Activated CD4-positive, alpha-beta memory T cell treated with anti-CD3 and anti-CD28 coated beads for 36 hours (primary cell): ENCODE data around the gene PLA2G4A. TPM values are rescaled to one million over a fixed set of nuclear protein-coding genes. Genes with fewer than 3 reads are reported as not detected.

Source experiments
- CTCF ChIA-PET: fragments of 350-600 bp; sonication (Branson Sonifier 250); formaldehyde crosslinking; loops from one replicate; lab custom pipeline; 2021; ENCODE audit warnings: antibody characterized with exemption, inconsistent platforms; lab: Charles Lee
- POLR2A ChIA-PET: fragments of 350-600 bp; sonication (Branson Sonifier 250); formaldehyde crosslinking; loops from one replicate; lab custom pipeline; 2021; ENCODE audit warnings: antibody characterized with exemption; lab: Charles Lee
- DNase-seq: peaks from one replicate; pipeline ENCODE4 v3.0.0-alpha.2; 2020
- H3K27ac Mint-ChIP-seq: one replicate; pipeline ENCODE4 v1.8.0; 2021; ENCODE audit warnings: mixed read lengths
- H3K27me3 Mint-ChIP-seq: one replicate; pipeline ENCODE4 v1.8.0; 2021; ENCODE audit warnings: mixed read lengths
- H3K36me3 Mint-ChIP-seq: one replicate; pipeline ENCODE4 v1.8.0; 2021; ENCODE audit warnings: mixed read lengths
- H3K4me1 Mint-ChIP-seq: one replicate; pipeline ENCODE4 v1.8.0; 2021; ENCODE audit warnings: low read depth, mixed read lengths
- H3K4me3 Mint-ChIP-seq: one replicate; pipeline ENCODE4 v1.8.0; 2021; ENCODE audit warnings: mild to moderate bottlenecking, mixed read lengths
- H3K9me3 Mint-ChIP-seq: one replicate; pipeline ENCODE4 v1.8.0; 2021; ENCODE audit warnings: mixed read lengths
- intact Hi-C: fragments of 100-400 bp; cut with micrococcal nuclease; formaldehyde crosslinking; loops from one replicate; pipeline ENCODE4 v1.15.1; 2023
- total RNA-seq, 2 experiments: library from RNA; stranded (reverse); gene quantifications; one replicate each; pipeline ENCODE4 v1.2.3, GENCODE V29; 2021

The PLA2G4A gene
- total RNA-seq, 2 experiments from 2014 or later, result 0.97 to 1.1 TPM

GRCh38 chr1:187032316-187032981 is 203.7 kb downstream of the PLA2G4A start:
- Mint-ChIP-seq H3K9me3 (peaks cover 25% of the 10 kb centered on the region), H3K36me3 (no peaks in the 10 kb centered on the region), H3K27ac (no peak overlapping the region), H3K4me1 (no peaks in the 10 kb centered on the region), H3K4me3 (no peak overlapping the region), H3K27me3 (no peaks in the 10 kb centered on the region)
- intact Hi-C loops, result no loop called here
- ChIA-PET POLR2A (no interaction called here), CTCF (interaction anchor here (0.6 kb wide), 1 partner anchor 76 kb away, joined by 3 read pairs; no protein-coding TSS in a partner anchor)
- no peak for DNase-seq

- H3K27me3 Mint-ChIP-seq, result no peaks in the 10 kb centered on the region
- CTCF ChIA-PET, result interaction anchor here (0.6 kb wide), 1 partner anchor 77 kb away, joined by 3 read pairs; no protein-coding TSS in a partner anchor
These were observed 204.4 kb downstream of the PLA2G4A start for GRCh38 chr1:187032982-187033692.

GRCh38 chr1:187033693-187034390 is 205.1 kb downstream of the PLA2G4A start:
- Mint-ChIP-seq H3K36me3 (no peaks in the 10 kb centered on the region), H3K27ac (no peak overlapping the region), H3K9me3 (peaks cover 13% of the 10 kb centered on the region), H3K27me3 (no peaks in the 10 kb centered on the region), H3K4me1 (no peaks in the 10 kb centered on the region), H3K4me3 (no peak overlapping the region)
- ChIA-PET POLR2A (no interaction called here), CTCF (no interaction called here)
- intact Hi-C loops, result no loop called here
- no peak for DNase-seq

More at GRCh38 chr1:187032982-187033692, 204.4 kb downstream of the PLA2G4A start:
- intact Hi-C loops, result no loop called here
- no peak for DNase-seq
- no peak overlapping the region for H3K27ac Mint-ChIP-seq
- H3K9me3 Mint-ChIP-seq, result peaks cover 19% of the 10 kb centered on the region
- no peaks in the 10 kb centered on the region for H3K36me3 Mint-ChIP-seq
- H3K4me3 Mint-ChIP-seq, result no peak overlapping the region
- H3K4me1 Mint-ChIP-seq, result no peaks in the 10 kb centered on the region
- POLR2A ChIA-PET, result no interaction called here

GRCh38 chr1:187034501-187034900 is 205.8 kb downstream of the PLA2G4A start:
- no peaks in the 10 kb centered on the region for H3K36me3 Mint-ChIP-seq
- H3K27ac Mint-ChIP-seq, result no peak overlapping the region
- H3K4me3 Mint-ChIP-seq, result no peak overlapping the region
- CTCF ChIA-PET, result no interaction called here
- H3K27me3 Mint-ChIP-seq, result no peaks in the 10 kb centered on the region
- no peaks in the 10 kb centered on the region for H3K4me1 Mint-ChIP-seq
- intact Hi-C loops, result no loop called here
- POLR2A ChIA-PET, result no interaction called here
- H3K9me3 Mint-ChIP-seq, result peaks cover 7% of the 10 kb centered on the region
- DNase-seq, result no peak

- ChIA-PET CTCF (no interaction called here), POLR2A (no interaction called here)
- DNase-seq, result no peak
- no peak overlapping the region for H3K27ac Mint-ChIP-seq
- no peaks in the 10 kb centered on the region for H3K9me3 Mint-ChIP-seq
- H3K27me3 Mint-ChIP-seq, result no peaks in the 10 kb centered on the region
- no peaks in the 10 kb centered on the region for H3K36me3 Mint-ChIP-seq
- intact Hi-C loops, result no loop called here
- H3K4me3 Mint-ChIP-seq, result no peak overlapping the region
- H3K4me1 Mint-ChIP-seq, result no peaks in the 10 kb centered on the region
These were observed 209.3 kb downstream of the PLA2G4A start for GRCh38 chr1:187037973-187038553.

Other genes starting within 250 kb of the PLA2G4A start
- gene PTGS2, start 148.5 kb upstream of the PLA2G4A start, total RNA-seq, result 1 to 10 TPM; 2.8 to 2.9 TPM